Psoas muscle (tissue), 8 donors: ENCODE measurements around the gene ITK. TPM values are rescaled to one million over a fixed set of nuclear protein-coding genes. Genes with fewer than 3 reads are reported as not detected.
"Not testable (repeated sequence)": the region's sequence is repeated elsewhere in the genome, so short reads cannot be mapped to it uniquely, and the experiment has no call there.

Source experiments
- ATAC-seq, 4 donors: fragments of 200-7000 bp; cut with Tn5 transposase; one replicate each; pipeline ENCODE4 v1.9.1; 2020; ENCODE audit warnings: moderate library complexity in 3 of 4, mild to moderate bottlenecking in 2 of 4
- DNase-seq, 2 donors: peaks; one replicate each; pipeline ENCODE4 v3.0.0-alpha.2; 2020
- H3K27ac ChIP-seq: fragments of 200-600 bp; one replicate; pipeline ENCODE4 v1.8.0; 2022
- H3K27me3 ChIP-seq, 3 donors: fragments of 200-600 bp in 1 of 3; one replicate each; pipeline versions ENCODE4 v1.6.1 to v1.8.0; 2013 to 2022; ENCODE audit warnings: low read length in 2 of 3, mild to moderate bottlenecking in 2 of 3, moderate library complexity in 1 of 3; ENCODE audit not compliant: insufficient read depth in 3 of 3
- H3K36me3 ChIP-seq, 2 donors: fragments of 200-600 bp in 1 of 2; one replicate each; pipeline versions ENCODE4 v1.6.1 to v1.8.0; 2013 to 2022; ENCODE audit warnings: low read depth in 1 of 2, mild to moderate bottlenecking in 1 of 2, moderate library complexity in 1 of 2; ENCODE audit not compliant: insufficient read depth in 1 of 2
- H3K4me1 ChIP-seq: fragments of 200-600 bp; one replicate; pipeline ENCODE4 v1.8.0; 2022
- H3K4me3 ChIP-seq: fragments of 200-600 bp; one replicate; pipeline ENCODE4 v1.8.0; 2022; ENCODE audit warnings: mild to moderate bottlenecking
- H3K9me3 ChIP-seq: fragments of 200-600 bp; one replicate; pipeline ENCODE4 v1.8.0; 2022
- CTCF ChIP-seq: fragments of 200-600 bp; IDR thresholded peaks from one replicate; pipeline ENCODE4 v1.8.0; 2022; ENCODE audit warnings: antibody characterized with exemption
- WGBS, 3 donors: extraction: QIAGEN DNeasy Blood & Tissue Kit; methylation state at CpG; one replicate each; pipeline versions ENCODE4 v1.1.6 to v1.1.7; 2013; 5-methylcytosine and 5-hydroxymethylcytosine counted together
- intact Hi-C, 2 donors: fragments of 100-400 bp; cut with DNase I; formaldehyde crosslinking; loops; one replicate each; pipeline versions ENCODE4 v1.11.0 to v1.14.2; 2022
- polyA plus RNA-seq, 3 donors: library from polyadenylated mRNA; stranded (reverse); fragments of 200-250 nt; gene quantifications; one replicate each; pipeline ENCODE4 v1.2.3, GENCODE V29; 2013
- total RNA-seq, 4 donors: library from RNA; stranded (reverse); fragmentation: NEBNext Ultra II Directional in 2 of 4; extraction: Animal tissue kit (Norgen Biotek cat#: 25700) in 2 of 4; gene quantifications; one replicate each; pipeline versions ENCODE4 v1.2.1 to v1.2.4, GENCODE V29; 2021 to 2023
- donor health status: healthy with polysubstance abuse.
- donor health status: DM: no; HTN: no; CAD: no; lungs with moderate emphysema.
- donor health status: Bipolar disorder and iron deficiency.
- donor health status: healthy.
- donor health status: DM: yes; HTN: yes; CAD: no.
- donor health status: DM: no; HTN: no; CAD: no.
- donor health status: DM: no; HTN: no; CAD: no.
- donor health status: DM: yes; HTN: yes; CAD: no.

The ITK gene
- total and polyA plus RNA-seq, 7 donors, result 0.04 to 1.0 (median 0.28) TPM

- Histone ChIP-seq H3K9me3 (no peaks in the 10 kb centered on the region), H3K4me1 (no peaks in the 10 kb centered on the region), H3K4me3 (no peak overlapping the region), H3K36me3 (no peaks in the 10 kb centered on the region), H3K27ac (no peak overlapping the region), H3K27me3 (no peaks in the 10 kb centered on the region)
- ATAC-seq, result no peak
- WGBS, 3 donors, result 71 to 79% (median 72%) methylated on average over 6 of the region's 6 CpGs
- DNase-seq, result no peak
- no peak for TF ChIP-seq CTCF
- intact Hi-C loops, result no loop called here
These were observed 52.1 kb downstream of the ITK start for GRCh38 chr5:157232706-157233105.

- 82 to 87% (median 85%) methylated on average over 3 of the region's 3 CpGs for WGBS, 3 donors
- Histone ChIP-seq H3K27ac (no peak overlapping the region), H3K27me3 (no peaks in the 10 kb centered on the region), H3K4me1 (no peaks in the 10 kb centered on the region), H3K9me3 (no peaks in the 10 kb centered on the region), H3K36me3 (no peaks in the 10 kb centered on the region), H3K4me3 (no peak overlapping the region)
- ATAC-seq (no peak), DNase-seq (no peak)
- intact Hi-C loops, result no loop called here
- TF ChIP-seq CTCF, result no peak
These were observed 52.9 kb downstream of the ITK start for GRCh38 chr5:157233515-157233914.

- WGBS, 3 donors, result 92 to 95% (median 92%) methylated on average over 3 of the region's 3 CpGs
- Histone ChIP-seq H3K4me3 (no peak overlapping the region), H3K9me3 (no peaks in the 10 kb centered on the region), H3K36me3 (no peaks in the 10 kb centered on the region), H3K27ac (no peak overlapping the region), H3K4me1 (no peaks in the 10 kb centered on the region), H3K27me3 (no peaks in the 10 kb centered on the region)
- intact Hi-C loops, result no loop called here
- DNase-seq (no peak), ATAC-seq (no peak)
- no peak for TF ChIP-seq CTCF
These were observed 55.8 kb downstream of the ITK start for GRCh38 chr5:157236423-157236822.

- ATAC-seq, result no peak
- no peaks in the 10 kb centered on the region for H3K4me1 ChIP-seq
- no peaks in the 10 kb centered on the region for H3K9me3 ChIP-seq
- H3K27ac ChIP-seq, result no peak overlapping the region
- no peak for DNase-seq
- H3K36me3 ChIP-seq, result no peaks in the 10 kb centered on the region
- H3K27me3 ChIP-seq, result no peaks in the 10 kb centered on the region
- WGBS, 3 donors, result 77 to 83% (median 83%) methylated on average over 4 of the region's 4 CpGs
- intact Hi-C loops, result no loop called here
- no peak for TF ChIP-seq CTCF
- H3K4me3 ChIP-seq, result no peak overlapping the region
These were observed 60.8 kb downstream of the ITK start for GRCh38 chr5:157241483-157241882.

GRCh38 chr5:157244704-157245103, 64.1 kb downstream of the ITK start:
- DNase-seq, H3K27ac ChIP-seq, intact Hi-C loops, H3K27me3 ChIP-seq, H3K4me3 ChIP-seq, H3K4me1 ChIP-seq, H3K9me3 ChIP-seq, H3K36me3 ChIP-seq, ATAC-seq: not testable (repeated sequence)
- 74 to 80% (median 78%) methylated on average over 7 of the region's 7 CpGs for WGBS, 3 donors
